GM12892 (cell line): ENCODE measurements around the gene OR2J2.

Experiments used
- POLR2A ChIP-seq: IDR thresholded peaks from 2 replicates; pipeline ENCODE4 v1.6.1; 2011; ENCODE audit warnings: low read depth, low read length, control low read depth
- POLR2AphosphoS5 ChIP-seq: IDR thresholded peaks from 2 replicates; pipeline ENCODE4 v1.6.1; 2011; ENCODE audit warnings: low read depth, low read length, control low read depth
- TAF1 ChIP-seq: IDR thresholded peaks from 2 replicates; pipeline ENCODE4 v1.6.1; 2011; ENCODE audit warnings: low read depth, mild to moderate bottlenecking, control low read depth, low read length, borderline replicate concordance

DNA sequence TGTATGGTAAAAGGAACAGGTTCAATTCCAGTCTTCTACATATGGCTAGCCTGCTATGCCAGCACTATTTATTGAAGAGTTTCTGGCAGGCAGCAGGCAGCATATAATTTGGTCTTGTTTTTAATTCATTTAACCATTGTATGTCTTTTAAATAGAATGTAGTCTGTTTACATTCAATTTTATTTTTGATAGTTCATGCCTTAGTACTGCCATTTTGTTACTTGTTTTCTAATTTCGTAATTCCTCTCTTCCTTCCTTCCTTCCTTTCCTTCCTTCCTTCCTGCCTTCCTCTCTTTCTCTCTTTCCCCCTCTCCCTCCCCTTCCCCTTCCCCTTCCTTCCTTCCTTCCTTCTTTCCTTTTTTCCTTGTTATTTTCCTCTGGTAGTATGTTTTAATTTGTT lies 17.6 kb upstream of the OR2J2 start:
- TF ChIP-seq POLR2AphosphoS5, result no peak
- TF ChIP-seq POLR2A, result no peak
- TF ChIP-seq TAF1, result no peak
